Pulmonary artery endothelial cell (primary cell): Measurements from ENCODE around the gene ARFGEF2. TPM values are rescaled to one million over a fixed set of nuclear protein-coding genes. Genes with fewer than 3 reads are reported as not detected.
"Not testable (repeated sequence)": the region's sequence is repeated elsewhere in the genome, so short reads cannot be mapped to it uniquely, and the experiment has no call there.

Source experiments
- DNase-seq: peaks from one replicate; pipeline ENCODE4 v3.0.0-alpha.2; 2011; ENCODE audit warnings: low read depth, low spot score
- total RNA-seq: library from RNA; depleted of rRNA; stranded (reverse); fragments of >200 nt; gene quantifications from 2 replicates; pipeline ENCODE4 v1.2.3, GENCODE V29; 2014

The ARFGEF2 gene
- total RNA-seq, 1 donor from 2014 or later, result 70.8 TPM

- no peak for DNase-seq
These were observed 141.8 kb downstream of the ARFGEF2 start for GRCh38 chr20:49063279-49063678.

DNA sequence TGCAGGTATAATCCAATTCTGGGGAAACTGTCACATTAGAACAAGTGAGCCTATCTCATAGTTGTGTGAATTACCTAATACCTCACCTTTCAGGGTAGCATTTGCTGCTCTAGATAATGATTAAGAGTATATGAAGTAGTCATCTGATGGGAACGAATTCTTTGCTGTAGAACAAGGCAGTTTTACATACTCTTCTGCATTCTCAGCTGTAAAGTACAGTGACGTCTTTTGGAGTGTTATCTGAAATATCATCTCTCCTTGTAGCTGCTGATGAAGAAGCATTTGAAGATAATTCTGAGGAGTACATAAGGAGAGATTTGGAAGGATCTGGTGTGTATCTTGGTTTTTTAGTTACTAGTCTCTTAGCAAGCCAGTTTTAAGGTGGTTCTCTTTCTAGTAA is 153.0 kb downstream of the ARFGEF2 start:
- DNase-seq, result no peak

DNA sequence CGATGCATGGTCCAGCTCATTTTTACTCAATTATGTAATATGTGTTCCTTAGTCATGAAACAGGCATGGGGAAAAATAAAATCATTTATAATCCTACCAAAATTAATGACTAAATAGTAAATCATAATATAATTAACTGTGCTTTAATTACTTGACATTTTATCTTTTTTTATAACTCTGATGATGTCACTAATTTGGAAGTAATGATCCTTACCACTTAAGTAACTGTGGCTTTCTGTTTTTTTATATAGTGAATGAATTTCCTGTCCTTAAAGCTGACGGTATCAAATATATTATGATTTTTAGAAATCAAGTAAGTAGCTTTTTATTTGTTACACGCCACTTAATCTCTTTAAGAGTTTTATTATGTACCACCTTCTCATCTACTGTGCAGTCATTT is 156.8 kb downstream of the ARFGEF2 start:
- DNase-seq, result no peak

- DNase-seq, result not testable (repeated sequence)
These were observed 160.8 kb downstream of the ARFGEF2 start for GRCh38 chr20:49082295-49082694.

Other genes with a start within 250 kb of the ARFGEF2 start
- 105 and 115 TPM in 2 replicates for gene PREX1, start 93.7 kb upstream of the ARFGEF2 start, total RNA-seq
- gene CSE1L, start 124.6 kb downstream of the ARFGEF2 start, total RNA-seq, result 114 and 168 TPM in 2 replicates